ENCODE data around the gene CLEC17A. TPM values are rescaled to one million over a fixed set of nuclear protein-coding genes. Genes with fewer than 3 reads are reported as not detected.

The CLEC17A gene
- total RNA-seq, 1 donor from 2014 or later: 0.08 TPM

GRCh38 chr19:14542711-14543328 is 40.1 kb upstream of the CLEC17A start:
- no peak for DNase-seq (ENCODE audit: low read depth)
- TF ChIP-seq, protein P1, sequence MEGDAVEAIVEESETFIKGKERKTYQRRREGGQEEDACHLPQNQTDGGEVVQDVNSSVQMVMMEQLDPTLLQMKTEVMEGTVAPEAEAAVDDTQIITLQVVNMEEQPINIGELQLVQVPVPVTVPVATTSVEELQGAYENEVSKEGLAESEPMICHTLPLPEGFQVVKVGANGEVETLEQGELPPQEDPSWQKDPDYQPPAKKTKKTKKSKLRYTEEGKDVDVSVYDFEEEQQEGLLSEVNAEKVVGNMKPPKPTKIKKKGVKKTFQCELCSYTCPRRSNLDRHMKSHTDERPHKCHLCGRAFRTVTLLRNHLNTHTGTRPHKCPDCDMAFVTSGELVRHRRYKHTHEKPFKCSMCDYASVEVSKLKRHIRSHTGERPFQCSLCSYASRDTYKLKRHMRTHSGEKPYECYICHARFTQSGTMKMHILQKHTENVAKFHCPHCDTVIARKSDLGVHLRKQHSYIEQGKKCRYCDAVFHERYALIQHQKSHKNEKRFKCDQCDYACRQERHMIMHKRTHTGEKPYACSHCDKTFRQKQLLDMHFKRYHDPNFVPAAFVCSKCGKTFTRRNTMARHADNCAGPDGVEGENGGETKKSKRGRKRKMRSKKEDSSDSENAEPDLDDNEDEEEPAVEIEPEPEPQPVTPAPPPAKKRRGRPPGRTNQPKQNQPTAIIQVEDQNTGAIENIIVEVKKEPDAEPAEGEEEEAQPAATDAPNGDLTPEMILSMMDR (IDR thresholded peaks at IDR 0.05; ENCODE audit: insufficient read depth, low read length, poor library complexity, severe bottlenecking): no peak
- no peak overlapping the region for H3K4me3 ChIP-seq (ENCODE audit: low read depth, low read length)
- no peaks in the 10 kb centered on the region for H3K36me3 ChIP-seq (ENCODE audit: control insufficient read depth, insufficient read depth, low read length)
- H3K27me3 ChIP-seq (ENCODE audit: control insufficient read depth, insufficient read depth, low read length): no peaks in the 10 kb centered on the region

GRCh38 chr19:14544047-14544446 is 38.8 kb upstream of the CLEC17A start:
- no peak for DNase-seq (ENCODE audit: low read depth)
- Histone ChIP-seq H3K36me3 (ENCODE audit: control insufficient read depth, insufficient read depth, low read length) (no peaks in the 10 kb centered on the region), H3K27me3 (ENCODE audit: control insufficient read depth, insufficient read depth, low read length) (no peaks in the 10 kb centered on the region), H3K4me3 (ENCODE audit: low read depth, low read length) (no peak overlapping the region)
- TF ChIP-seq, protein P1 (IDR thresholded peaks at IDR 0.05; ENCODE audit: insufficient read depth, low read length, poor library complexity, severe bottlenecking): no peak

DNA sequence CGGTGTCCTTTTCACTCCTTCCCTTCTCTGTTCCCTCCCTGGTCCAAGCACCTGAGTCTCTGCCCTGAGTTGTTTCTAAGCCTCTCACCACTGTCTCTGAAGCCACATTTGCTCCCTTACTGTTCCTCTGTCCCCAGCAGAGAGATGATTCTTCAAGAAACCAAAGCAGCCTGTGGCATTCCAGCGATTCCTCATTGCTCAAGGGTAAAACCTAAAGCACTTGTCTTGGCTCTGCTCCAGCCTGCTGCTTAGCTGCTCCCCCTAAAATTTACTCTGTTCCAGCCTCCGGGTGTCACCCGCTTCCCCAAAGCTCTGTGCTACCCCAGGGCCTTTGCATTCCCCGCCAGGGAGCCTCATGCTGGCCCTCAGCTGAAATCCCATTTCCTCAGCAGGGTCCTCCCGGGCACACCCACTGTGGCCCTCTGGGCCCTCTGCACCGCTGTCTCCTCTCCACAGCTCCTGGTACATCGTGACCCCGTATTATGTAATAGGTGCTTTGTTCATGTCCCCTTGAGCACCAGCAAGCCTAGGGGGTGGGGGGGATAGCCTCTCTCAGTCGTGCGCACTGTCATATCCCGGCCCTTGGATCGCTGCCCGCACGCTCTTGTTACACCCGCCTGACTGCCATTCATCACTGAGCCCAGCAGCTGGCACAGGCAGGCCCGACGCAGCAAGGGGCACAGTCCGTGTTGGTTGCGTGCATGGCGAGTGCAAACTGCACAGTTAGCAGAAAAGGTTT is 37.7 kb upstream of the CLEC17A start:
- no peak for DNase-seq (ENCODE audit: low read depth)
- TF ChIP-seq, protein P1 (IDR thresholded peaks at IDR 0.05; ENCODE audit: insufficient read depth, low read length, poor library complexity, severe bottlenecking): no peak
- Histone ChIP-seq H3K4me3 (ENCODE audit: low read depth, low read length) (no peak overlapping the region), H3K27me3 (ENCODE audit: control insufficient read depth, insufficient read depth, low read length) (no peaks in the 10 kb centered on the region), H3K36me3 (ENCODE audit: control insufficient read depth, insufficient read depth, low read length) (no peaks in the 10 kb centered on the region)

DNA sequence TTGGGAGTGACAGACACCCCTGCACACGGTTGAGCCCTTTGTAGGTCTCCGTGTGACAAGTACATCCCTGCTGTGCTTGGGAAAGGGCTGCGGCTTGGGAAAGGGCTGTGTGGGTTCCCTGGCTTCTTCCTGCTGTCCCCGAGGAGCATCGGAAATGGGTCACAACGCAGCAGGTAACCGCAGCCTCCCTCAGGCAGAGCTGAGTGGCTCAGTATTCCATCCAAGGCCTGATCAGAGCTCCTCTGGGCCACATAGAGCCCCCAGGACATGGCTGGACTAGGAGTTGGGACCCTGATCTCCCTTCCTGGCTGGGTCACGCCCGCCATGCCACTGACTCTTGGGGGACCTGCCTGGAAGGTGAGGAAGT is 37.2 kb upstream of the CLEC17A start:
- no peak for DNase-seq (ENCODE audit: low read depth)
- H3K4me3 ChIP-seq (ENCODE audit: low read depth, low read length): no peak overlapping the region
- TF ChIP-seq, protein P1 (IDR thresholded peaks at IDR 0.05; ENCODE audit: insufficient read depth, low read length, poor library complexity, severe bottlenecking): no peak
- H3K36me3 ChIP-seq (ENCODE audit: control insufficient read depth, insufficient read depth, low read length): no peaks in the 10 kb centered on the region
- H3K27me3 ChIP-seq (ENCODE audit: control insufficient read depth, insufficient read depth, low read length): no peaks in the 10 kb centered on the region

GRCh38 chr19:14550201-14550754 is 32.6 kb upstream of the CLEC17A start:
- Histone ChIP-seq H3K36me3 (ENCODE audit: control insufficient read depth, insufficient read depth, low read length) (no peaks in the 10 kb centered on the region), H3K27me3 (ENCODE audit: control insufficient read depth, insufficient read depth, low read length) (no peaks in the 10 kb centered on the region), H3K4me3 (ENCODE audit: low read depth, low read length) (no peak overlapping the region)
- TF ChIP-seq, protein P1 (IDR thresholded peaks at IDR 0.05; ENCODE audit: insufficient read depth, low read length, poor library complexity, severe bottlenecking): no peak
- DNase-seq (ENCODE audit: low read depth): no peak
